Mesendoderm (in vitro differentiated cells): Measurements from ENCODE around the gene KCNJ5.

Experiments
- DNase-seq: peaks from one replicate; pipeline ENCODE4 v3.0.0; 2013
- H2AK5ac ChIP-seq: 2 replicates; pipeline ENCODE4 v1.6.1; 2013; ENCODE audit warnings: low read length, inconsistent platforms
- H2BK120ac ChIP-seq: 2 replicates; pipeline ENCODE4 v1.6.1; 2013; ENCODE audit warnings: low read depth, mild to moderate bottlenecking, low read length, moderate library complexity, mixed read lengths
- H2BK15ac ChIP-seq: replicated peaks from 2 replicates; pipeline ENCODE4 v1.6.1; 2013; ENCODE audit warnings: low read depth, mild to moderate bottlenecking, moderate library complexity
- H2BK5ac ChIP-seq: 2 replicates; pipeline ENCODE4 v1.6.1; 2013; ENCODE audit warnings: low read length, inconsistent platforms
- H3K18ac ChIP-seq: 2 replicates; pipeline ENCODE4 v1.6.1; 2013; ENCODE audit warnings: mild to moderate bottlenecking, low read length, mixed read lengths
- H3K23ac ChIP-seq: one replicate; pipeline ENCODE4 v1.6.1; 2013; ENCODE audit warnings: low read length
- H3K27ac ChIP-seq: 2 replicates; pipeline ENCODE4 v1.5.1; 2013; ENCODE audit warnings: low read depth, mild to moderate bottlenecking, inconsistent platforms, low read length, moderate library complexity
- H3K27me3 ChIP-seq: 2 replicates; pipeline ENCODE4 v1.6.1; 2013; ENCODE audit warnings: low read length, control low read depth, mild to moderate bottlenecking, inconsistent platforms; ENCODE audit not compliant: insufficient read depth, poor library complexity
- H3K36me3 ChIP-seq: 2 replicates; pipeline ENCODE4 v1.6.1; 2013; ENCODE audit warnings: low read length, inconsistent platforms; ENCODE audit not compliant: control insufficient read depth, insufficient read depth
- H3K4ac ChIP-seq: one replicate; pipeline ENCODE4 v1.6.1; 2013; ENCODE audit warnings: low read depth, mild to moderate bottlenecking, low read length, moderate library complexity
- H3K4me1 ChIP-seq: 2 replicates; pipeline ENCODE4 v1.6.1; 2013; ENCODE audit warnings: low read depth, low read length, inconsistent platforms; ENCODE audit not compliant: control insufficient read depth
- H3K4me2 ChIP-seq: 2 replicates; pipeline ENCODE4 v1.6.1; 2013; ENCODE audit warnings: low read length
- H3K4me3 ChIP-seq: 2 replicates; pipeline ENCODE4 v1.5.1; 2013; ENCODE audit warnings: mild to moderate bottlenecking, low read length
- H3K56ac ChIP-seq: one replicate; pipeline ENCODE4 v1.6.1; 2013; ENCODE audit warnings: low read length
- H3K79me1 ChIP-seq: 2 replicates; pipeline ENCODE4 v1.6.1; 2013; ENCODE audit warnings: low read length, inconsistent platforms
- H3K79me2 ChIP-seq: 2 replicates; pipeline ENCODE4 v1.6.1; 2013; ENCODE audit warnings: mild to moderate bottlenecking, low read length; ENCODE audit not compliant: control insufficient read depth, insufficient read depth
- H3K9ac ChIP-seq: 2 replicates; pipeline ENCODE4 v1.6.1; 2013; ENCODE audit warnings: low read length, inconsistent platforms
- H4K5ac ChIP-seq: one replicate; pipeline ENCODE4 v1.6.1; 2013; ENCODE audit warnings: low read length
- H4K8ac ChIP-seq: one replicate; pipeline ENCODE4 v1.6.1; 2013; ENCODE audit warnings: low read depth, mild to moderate bottlenecking, control low read depth, low read length, moderate library complexity
- WGBS: extraction: QIAGEN DNeasy Blood & Tissue Kit; methylation state at CpG from one replicate; pipeline ENCODE4 v1.1.7; 2013; ENCODE audit warnings: low lambda C conversion rate, missing lambda C conversion rate; ENCODE audit not compliant: insufficient coverage; ENCODE audit errors: extremely low coverage; 5-methylcytosine and 5-hydroxymethylcytosine counted together

The KCNJ5 gene

DNA sequence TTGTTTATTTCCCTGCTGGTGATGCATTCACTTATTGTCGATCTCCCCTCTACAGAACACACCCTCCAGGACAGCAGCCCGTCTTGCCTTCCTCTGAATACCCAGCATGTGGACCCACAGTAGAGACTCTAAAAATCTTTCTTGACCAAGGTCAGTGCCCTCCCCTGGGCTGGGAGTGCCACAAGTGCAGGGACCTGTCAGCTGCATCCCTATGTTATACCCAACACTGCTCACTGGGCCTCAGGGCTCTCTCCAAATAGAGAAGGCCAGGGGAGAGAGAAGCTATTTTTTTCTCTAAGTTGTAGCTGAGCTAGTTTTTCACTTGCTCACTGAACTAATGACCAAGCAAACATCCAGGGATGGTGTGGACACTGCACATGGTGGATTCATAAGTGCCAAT is 33.8 kb upstream of the KCNJ5 start:
- Histone ChIP-seq H2BK120ac (no peak overlapping the region), H4K5ac (no peak overlapping the region), H3K18ac (no peak overlapping the region), H3K79me1 (no peaks in the 10 kb centered on the region), H3K9ac (no peak overlapping the region), H3K36me3 (no peaks in the 10 kb centered on the region), H3K23ac (no peak overlapping the region), H3K4me2 (no peak overlapping the region), H2BK15ac (no peak overlapping the region), H2BK5ac (no peak overlapping the region), H3K4me1 (no peaks in the 10 kb centered on the region), H2AK5ac (no peak overlapping the region), H3K27me3 (no peaks in the 10 kb centered on the region), H3K56ac (no peak overlapping the region), H3K79me2 (no peaks in the 10 kb centered on the region), H3K4me3 (no peak overlapping the region), H3K4ac (no peak overlapping the region), H4K8ac (no peak overlapping the region), H3K27ac (no peak overlapping the region)
- DNase-seq: no peak
- no CpG with 5 or more reads among the region's 2 CpGs for WGBS

GRCh38 chr11:128859563-128860441 is 31.4 kb upstream of the KCNJ5 start:
- Histone ChIP-seq H3K27ac (no peak overlapping the region), H3K79me2 (no peaks in the 10 kb centered on the region), H3K4me3 (no peak overlapping the region), H4K8ac (no peak overlapping the region), H2BK120ac (no peak overlapping the region), H3K4me2 (no peak overlapping the region), H3K9ac (no peak overlapping the region), H3K23ac (no peak overlapping the region), H3K18ac (no peak overlapping the region), H4K5ac (no peak overlapping the region), H3K36me3 (no peaks in the 10 kb centered on the region), H2AK5ac (no peak overlapping the region), H2BK15ac (no peak overlapping the region), H3K79me1 (no peaks in the 10 kb centered on the region), H3K56ac (no peak overlapping the region), H2BK5ac (no peak overlapping the region), H3K4ac (no peak overlapping the region), H3K27me3 (no peaks in the 10 kb centered on the region), H3K4me1 (no peaks in the 10 kb centered on the region)
- peak; percentile 85 for DNase-seq
- WGBS: no CpG with 5 or more reads among the region's 33 CpGs

DNA sequence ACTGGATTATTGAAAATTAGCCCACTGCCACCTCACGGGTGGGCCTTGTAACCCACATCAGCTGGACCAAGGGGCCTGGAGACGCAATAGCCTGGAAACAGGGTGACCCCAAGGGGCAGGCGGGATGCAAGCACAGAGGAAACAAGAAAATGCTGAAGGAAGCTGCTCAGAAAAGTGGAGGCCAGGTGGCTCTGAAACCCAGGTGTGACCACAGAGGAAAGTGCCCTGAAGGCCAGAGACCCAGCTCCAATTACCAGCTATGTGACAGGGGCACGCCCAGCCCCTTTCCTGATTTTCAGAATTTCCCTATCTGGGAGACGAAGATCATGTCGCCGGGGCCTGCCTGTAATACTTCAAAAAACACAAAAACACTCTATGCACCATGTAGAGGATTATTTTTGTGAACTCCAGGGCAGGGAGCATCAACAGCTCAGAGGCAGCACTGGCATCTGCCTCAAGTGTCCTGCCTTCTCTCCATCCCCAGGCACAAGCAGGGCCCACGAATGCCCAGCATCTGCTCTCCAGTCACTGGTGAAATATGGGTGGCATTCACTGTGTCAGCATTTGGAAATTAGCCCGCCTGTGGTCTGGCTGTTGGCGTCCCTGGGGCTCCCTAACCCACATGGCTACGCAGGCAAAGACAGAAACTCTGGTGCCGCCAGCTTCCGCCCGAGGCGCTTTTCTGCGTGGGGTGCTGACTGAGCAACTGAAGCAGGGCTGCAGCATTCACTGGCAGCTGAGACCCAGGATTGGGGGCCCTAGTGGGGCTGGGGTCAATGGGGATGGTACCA is 30.4 kb upstream of the KCNJ5 start:
- no peak overlapping the region for H3K18ac ChIP-seq
- no peak overlapping the region for H3K27ac ChIP-seq
- H3K4me3 ChIP-seq: no peak overlapping the region
- no CpG with 5 or more reads among the region's 16 CpGs for WGBS
- H2BK5ac ChIP-seq: no peak overlapping the region
- no peak overlapping the region for H2BK15ac ChIP-seq
- no peaks in the 10 kb centered on the region for H3K79me2 ChIP-seq
- H3K4ac ChIP-seq: no peak overlapping the region
- H4K5ac ChIP-seq: no peak overlapping the region
- no peak overlapping the region for H3K23ac ChIP-seq
- H3K9ac ChIP-seq: no peak overlapping the region
- no peaks in the 10 kb centered on the region for H3K79me1 ChIP-seq
- no peak overlapping the region for H2AK5ac ChIP-seq
- H3K56ac ChIP-seq: no peak overlapping the region
- no peaks in the 10 kb centered on the region for H3K4me1 ChIP-seq
- H2BK120ac ChIP-seq: no peak overlapping the region
- no peak for DNase-seq
- no peak overlapping the region for H4K8ac ChIP-seq
- no peaks in the 10 kb centered on the region for H3K36me3 ChIP-seq
- no peaks in the 10 kb centered on the region for H3K27me3 ChIP-seq
- H3K4me2 ChIP-seq: no peak overlapping the region

- H3K23ac ChIP-seq: no peak overlapping the region
- H4K5ac ChIP-seq: no peak overlapping the region
- H3K18ac ChIP-seq: no peak overlapping the region
- no peaks in the 10 kb centered on the region for H3K79me1 ChIP-seq
- no peak overlapping the region for H3K27ac ChIP-seq
- no peak overlapping the region for H3K9ac ChIP-seq
- no peaks in the 10 kb centered on the region for H3K79me2 ChIP-seq
- no peak overlapping the region for H4K8ac ChIP-seq
- no peaks in the 10 kb centered on the region for H3K4me1 ChIP-seq
- no peak overlapping the region for H2AK5ac ChIP-seq
- no peak overlapping the region for H3K4me2 ChIP-seq
- no peak overlapping the region for H2BK15ac ChIP-seq
- no peak for DNase-seq
- H2BK120ac ChIP-seq: no peak overlapping the region
- no peak overlapping the region for H3K4me3 ChIP-seq
- no peaks in the 10 kb centered on the region for H3K27me3 ChIP-seq
- H3K4ac ChIP-seq: no peak overlapping the region
- no peaks in the 10 kb centered on the region for H3K36me3 ChIP-seq
- WGBS: no CpG with 5 or more reads among the region's 9 CpGs
- no peak overlapping the region for H3K56ac ChIP-seq
- no peak overlapping the region for H2BK5ac ChIP-seq
Measured at GRCh38 chr11:128862406-128862805, 28.8 kb upstream of the KCNJ5 start.

DNA sequence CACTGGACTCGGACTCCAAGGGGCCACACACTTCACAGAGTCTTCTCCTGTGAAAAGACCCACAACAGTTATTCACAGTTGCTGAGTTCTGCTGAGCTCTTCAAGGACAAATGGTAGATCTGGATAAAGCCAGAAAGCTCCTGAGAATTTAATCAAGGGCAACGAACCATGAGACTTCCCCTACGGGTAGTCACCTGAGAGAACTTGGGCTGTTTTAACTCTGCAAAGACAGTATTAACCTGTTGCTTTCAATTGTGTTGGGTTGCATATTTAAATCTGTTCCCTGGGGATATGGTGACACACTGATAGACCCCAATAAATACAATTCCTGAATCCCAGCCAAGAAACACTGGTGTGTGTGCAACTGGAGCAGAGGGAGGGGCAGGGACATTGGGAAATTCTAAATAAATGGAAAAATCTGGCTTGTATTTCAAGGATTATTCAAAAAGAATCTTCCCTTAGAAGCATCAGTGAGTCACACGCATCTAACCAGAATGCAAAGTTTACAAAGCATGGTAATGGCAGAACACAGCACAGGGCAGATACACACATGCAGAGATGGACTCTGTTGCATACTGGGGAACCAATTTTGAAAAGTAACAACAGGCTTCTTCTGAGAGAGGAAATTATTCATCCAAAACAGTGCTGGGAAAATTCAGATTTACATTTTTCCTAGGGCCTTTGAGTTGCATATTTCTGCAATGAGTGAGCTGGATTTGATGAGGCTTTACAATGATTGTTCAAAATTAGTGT is 28.1 kb upstream of the KCNJ5 start:
- no peak overlapping the region for H3K4me2 ChIP-seq
- H3K4me3 ChIP-seq: no peak overlapping the region
- H3K27ac ChIP-seq: no peak overlapping the region

More for the DNA sequence above, 28.1 kb upstream of the KCNJ5 start:
- Histone ChIP-seq H2AK5ac (no peak overlapping the region), H4K8ac (no peak overlapping the region), H4K5ac (no peak overlapping the region), H3K79me1 (no peaks in the 10 kb centered on the region), H2BK15ac (no peak overlapping the region), H3K36me3 (no peaks in the 10 kb centered on the region), H2BK5ac (no peak overlapping the region), H3K4me1 (no peaks in the 10 kb centered on the region), H3K9ac (no peak overlapping the region), H3K56ac (no peak overlapping the region), H3K27me3 (no peaks in the 10 kb centered on the region), H3K79me2 (no peaks in the 10 kb centered on the region), H2BK120ac (no peak overlapping the region), H3K23ac (no peak overlapping the region), H3K18ac (no peak overlapping the region), H3K4ac (no peak overlapping the region)
- no CpG with 5 or more reads among the region's 4 CpGs for WGBS
- DNase-seq: no peak
